ENCODE data around the gene ZNF837. TPM values are rescaled to one million over a fixed set of nuclear protein-coding genes. Genes with fewer than 3 reads are reported as not detected.

Gene ZNF837
- total RNA-seq (1 to 10 TPM in 4 of 5 donors, not detected in 1; 1.8 to 8.5 (median 2.3) TPM), polyA plus RNA-seq (1 to 10 TPM; 2.3 to 3.0 (median 2.4) TPM)
- long read RNA-seq, donor 1, partial matches to known transcripts, result 0 of 2 reads
- long read RNA-seq, donor 1, other reads (novel, unspliced or antisense), result 0 of 2 reads
- long read RNA-seq, donor 2, result 0 reads
- long read RNA-seq, donor 3, partial matches to known transcripts, result 1,014 of 1,030 reads
- long read RNA-seq, donor 3, other reads (novel, unspliced or antisense), result 16 of 1,030 reads
- long read RNA-seq, donor 4, result 0 reads
- long read RNA-seq, donor 5, result 0 reads
- long read RNA-seq, donor 6, result 0 reads
- long read RNA-seq, donor 7, partial matches to known transcripts, result 0 of 4 reads
- long read RNA-seq, donor 7, other reads (novel, unspliced or antisense), result 0 of 4 reads
- long read RNA-seq, donor 8, result 0 reads
- long read RNA-seq, donor 9, partial matches to known transcripts, result 0 of 1 reads
- long read RNA-seq, donor 9, other reads (novel, unspliced or antisense), result 0 of 1 reads
- long read RNA-seq, donor 10, result 0 reads

- WGBS, 5 donors, result 0 to 1% (median 1%) methylated on average over 31 to 83 of the region's 83 CpGs
- H3K36me3 ChIP-seq, result no peaks in the 10 kb centered on the region
- intact Hi-C loops (cut with DNase I; ENCODE audit: low total_unique reads), result no loop called here
- peaks cover 25 to 40% (median 36%) of the 10 kb centered on the region in 4 donors for H3K4me1 ChIP-seq
- peak; percentile 99 to 100 for DNase-seq
- H3K27ac ChIP-seq, result peak within 1 kb of the TSS; percentile 94 to 99 (median 97)
- no peaks in the 10 kb centered on the region for H3K9me3 ChIP-seq
- H3K4me3 ChIP-seq, result peak within 1 kb of the TSS; percentile 75 to 96 (median 90)
- H3K27me3 ChIP-seq, result no peaks in the 10 kb centered on the region
- TF ChIP-seq CTCF (IDR thresholded peaks at IDR 0.05) (no peak), EP300 (IDR thresholded peaks at IDR 0.05) (no peak), POLR2AphosphoS5 (IDR thresholded peaks at IDR 0.05) (peak; percentile 3 to 86 (median 76)), POLR2A (IDR thresholded peaks at IDR 0.05) (peak in 2 of 4 donors; percentile 19 to 70)
Observed at GRCh38 chr19:58380662-58381459, at the start of gene ZNF837. Gene ZNF837 (minus strand): TSS chr19:58381030. CDS start chr19:58369332, 11,698 bp downstream.

GRCh38 chr19:58429745-58430144 is 48.9 kb upstream of the ZNF837 start:
- H3K4me1 ChIP-seq, result no peaks in the 10 kb centered on the region
- no peak for DNase-seq
- peaks cover 62 to 100% (median 92%) of the 10 kb centered on the region in 4 donors for H3K9me3 ChIP-seq
- no peaks in the 10 kb centered on the region for H3K27me3 ChIP-seq
- no peak for TF ChIP-seq POLR2AphosphoS5 (IDR thresholded peaks at IDR 0.05)
- no peak for TF ChIP-seq POLR2A (IDR thresholded peaks at IDR 0.05)
- no peak for TF ChIP-seq EP300 (IDR thresholded peaks at IDR 0.05)
- TF ChIP-seq CTCF (IDR thresholded peaks at IDR 0.05), result no peak
- peaks cover 15 to 64% (median 32%) of the 10 kb centered on the region in 4 donors for H3K36me3 ChIP-seq
- no peak overlapping the region for H3K27ac ChIP-seq
- H3K4me3 ChIP-seq, result no peak overlapping the region
- intact Hi-C loops (cut with DNase I; ENCODE audit: low total_unique reads), result no loop called here

- intact Hi-C loops (cut with DNase I; ENCODE audit: low total_unique reads), result no loop called here
- TF ChIP-seq POLR2AphosphoS5 (IDR thresholded peaks at IDR 0.05), result no peak
- TF ChIP-seq POLR2A (IDR thresholded peaks at IDR 0.05), result no peak
- TF ChIP-seq CTCF (IDR thresholded peaks at IDR 0.05), result no peak
- TF ChIP-seq EP300 (IDR thresholded peaks at IDR 0.05), result no peak
- Histone ChIP-seq H3K4me3 (no peak overlapping the region), H3K27me3 (no peaks in the 10 kb centered on the region), H3K36me3 (peaks cover 3 to 53% (median 21%) of the 10 kb centered on the region in 4 donors), H3K9me3 (peaks cover 51 to 99% (median 82%) of the 10 kb centered on the region in 4 donors), H3K27ac (no peak overlapping the region), H3K4me1 (no peaks in the 10 kb centered on the region)
- 70 to 97% (median 75%) methylated on average over 1 of the region's 1 CpG for WGBS, 5 donors
- DNase-seq, result no peak
Observed at GRCh38 chr19:58428617-58429016, 47.8 kb upstream of the ZNF837 start.

- DNase-seq, result no peak
- TF ChIP-seq EP300 (IDR thresholded peaks at IDR 0.05) (no peak), POLR2A (IDR thresholded peaks at IDR 0.05) (no peak), POLR2AphosphoS5 (IDR thresholded peaks at IDR 0.05) (no peak), CTCF (IDR thresholded peaks at IDR 0.05) (no peak)
- Histone ChIP-seq H3K27ac (no peak overlapping the region), H3K36me3 (peaks cover 28 to 84% (median 57%) of the 10 kb centered on the region in 4 donors), H3K27me3 (no peaks in the 10 kb centered on the region), H3K4me1 (no peaks in the 10 kb centered on the region), H3K4me3 (no peak overlapping the region), H3K9me3 (peaks cover 0 to 51% (median 24%) of the 10 kb centered on the region in 4 donors)
- 95 to 98% (median 97%) methylated on average over 7 of the region's 7 CpGs for WGBS, 5 donors
- intact Hi-C loops (cut with DNase I; ENCODE audit: low total_unique reads), result no loop called here
Observed at GRCh38 chr19:58417071-58417470, 36.2 kb upstream of the ZNF837 start.

Measured in stomach (tissue), 19 donors.